ENCODE data around the gene ZNF330. TPM values are rescaled to one million over a fixed set of nuclear protein-coding genes. Genes with fewer than 3 reads are reported as not detected.

Gene ZNF330
- total and polyA plus RNA-seq, 2 donors (not counting 1 experiment from before 2014, with no cell fraction given): 44.9 to 73.4 TPM

GRCh38 chr4:141244419-141244818 lies 23.7 kb downstream of the ZNF330 start:
- Histone ChIP-seq H3K9ac (ENCODE audit: insufficient read depth, low read length) (no peak overlapping the region), H3K9me3 (ENCODE audit: control insufficient read depth, insufficient read depth, low read depth, low read length) (no peaks in the 10 kb centered on the region), H3K4me2 (ENCODE audit: extremely low read depth, insufficient read depth, low read length) (no peak overlapping the region), H3K27ac (ENCODE audit: insufficient read depth, low read length) (no peak overlapping the region), H3K4me1 (ENCODE audit: control insufficient read depth, extremely low read depth, insufficient read depth, low read length) (peaks cover 7% of the 10 kb centered on the region), H3K36me3 (ENCODE audit: control insufficient read depth, insufficient read depth, low read length) (no peaks in the 10 kb centered on the region), H3K27me3 (ENCODE audit: control insufficient read depth, insufficient read depth, low read length) (no peaks in the 10 kb centered on the region), H2AFZ (ENCODE audit: low read length) (no peak overlapping the region), H4K20me1 (ENCODE audit: control insufficient read depth, extremely low read depth, insufficient read depth, low read length) (no peaks in the 10 kb centered on the region), H3K79me2 (ENCODE audit: control insufficient read depth, insufficient read depth, low read length) (no peaks in the 10 kb centered on the region), H3K4me3 (replicated peaks in 1 of 4; ENCODE audit: control extremely low read depth in 1 of 4, insufficient read depth in 1 of 4, low read depth in 3 of 4, low read length in 4 of 4) (no peak overlapping the region)
- no peak for DNase-seq (ENCODE audit: low read depth in 2 of 2)
- TF ChIP-seq EZH2 (IDR thresholded peaks at IDR 0.05; ENCODE audit: low read length, missing control alignments) (no peak), CTCF (conservative IDR thresholded peaks at IDR 0.05 in 1 of 2, IDR thresholded peaks at IDR 0.05 in 1 of 2; ENCODE audit: low read depth in 1 of 2, low read length in 2 of 2) (no peak)

- Histone ChIP-seq H2AFZ (ENCODE audit: low read length) (no peak overlapping the region), H3K27ac (ENCODE audit: insufficient read depth, low read length) (no peak overlapping the region), H3K9me3 (ENCODE audit: control insufficient read depth, insufficient read depth, low read depth, low read length) (no peaks in the 10 kb centered on the region), H3K27me3 (ENCODE audit: control insufficient read depth, insufficient read depth, low read length) (no peaks in the 10 kb centered on the region), H3K9ac (ENCODE audit: insufficient read depth, low read length) (no peak overlapping the region), H3K79me2 (ENCODE audit: control insufficient read depth, insufficient read depth, low read length) (no peaks in the 10 kb centered on the region), H3K4me1 (ENCODE audit: control insufficient read depth, extremely low read depth, insufficient read depth, low read length) (peaks cover 7% of the 10 kb centered on the region), H3K36me3 (ENCODE audit: control insufficient read depth, insufficient read depth, low read length) (no peaks in the 10 kb centered on the region), H3K4me3 (replicated peaks in 1 of 4; ENCODE audit: control extremely low read depth in 1 of 4, insufficient read depth in 1 of 4, low read depth in 3 of 4, low read length in 4 of 4) (no peak overlapping the region), H3K4me2 (ENCODE audit: extremely low read depth, insufficient read depth, low read length) (peak overlapping the region; percentile 33), H4K20me1 (ENCODE audit: control insufficient read depth, extremely low read depth, insufficient read depth, low read length) (no peaks in the 10 kb centered on the region)
- no peak for TF ChIP-seq EZH2 (IDR thresholded peaks at IDR 0.05; ENCODE audit: low read length, missing control alignments)
- no peak for TF ChIP-seq CTCF (conservative IDR thresholded peaks at IDR 0.05 in 1 of 2, IDR thresholded peaks at IDR 0.05 in 1 of 2; ENCODE audit: low read depth in 1 of 2, low read length in 2 of 2)
- peak; percentile 79 to 82 for DNase-seq (ENCODE audit: low read depth in 2 of 2)
These were observed 25.5 kb downstream of the ZNF330 start for GRCh38 chr4:141246243-141246642.

- H3K36me3 ChIP-seq (ENCODE audit: control insufficient read depth, insufficient read depth, low read length): no peaks in the 10 kb centered on the region
- H3K9me3 ChIP-seq (ENCODE audit: control insufficient read depth, insufficient read depth, low read depth, low read length): no peaks in the 10 kb centered on the region
- no peak overlapping the region for H3K4me2 ChIP-seq (ENCODE audit: extremely low read depth, insufficient read depth, low read length)
- no peak overlapping the region for H3K4me3 ChIP-seq (replicated peaks in 1 of 4; ENCODE audit: control extremely low read depth in 1 of 4, insufficient read depth in 1 of 4, low read depth in 3 of 4, low read length in 4 of 4)
- no peak overlapping the region for H2AFZ ChIP-seq (ENCODE audit: low read length)
- TF ChIP-seq CTCF (conservative IDR thresholded peaks at IDR 0.05 in 1 of 2, IDR thresholded peaks at IDR 0.05 in 1 of 2; ENCODE audit: low read depth in 1 of 2, low read length in 2 of 2) (no peak), EZH2 (IDR thresholded peaks at IDR 0.05; ENCODE audit: low read length, missing control alignments) (no peak)
- DNase-seq (ENCODE audit: low read depth in 2 of 2): peak in 1 of 2 donors; percentile 48
- no peaks in the 10 kb centered on the region for H4K20me1 ChIP-seq (ENCODE audit: control insufficient read depth, extremely low read depth, insufficient read depth, low read length)
- peak overlapping the region; percentile 45 for H3K27ac ChIP-seq (ENCODE audit: insufficient read depth, low read length)
- no peaks in the 10 kb centered on the region for H3K79me2 ChIP-seq (ENCODE audit: control insufficient read depth, insufficient read depth, low read length)
- peaks cover 7% of the 10 kb centered on the region for H3K4me1 ChIP-seq (ENCODE audit: control insufficient read depth, extremely low read depth, insufficient read depth, low read length)
- H3K27me3 ChIP-seq (ENCODE audit: control insufficient read depth, insufficient read depth, low read length): no peaks in the 10 kb centered on the region
- no peak overlapping the region for H3K9ac ChIP-seq (ENCODE audit: insufficient read depth, low read length)
These were observed 26.2 kb downstream of the ZNF330 start for GRCh38 chr4:141246683-141247429.

All from fibroblast of lung (primary cell).